K562 (cell line): ENCODE results near the gene FGF12.

Source experiments
- ARID2 ChIP-seq: fragments of 450-650 bp; IDR thresholded peaks from 2 replicates; pipeline ENCODE4 v1.6.1; 2017; ENCODE audit warnings: antibody characterized with exemption, mild to moderate bottlenecking
- ASH1L ChIP-seq: fragments of 450-650 bp; IDR thresholded peaks from 2 replicates; pipeline ENCODE4 v1.6.1; 2018; ENCODE audit warnings: borderline replicate concordance, mild to moderate bottlenecking, low read depth; ENCODE audit not compliant: partially characterized antibody
- MTA2 ChIP-seq: fragments of 450-650 bp; IDR thresholded peaks from 2 replicates; pipeline ENCODE4 v1.6.1; 2016; ENCODE audit warnings: low read depth
- POLR2B ChIP-seq: fragments of 450-650 bp; IDR thresholded peaks from 2 replicates; pipeline ENCODE4 v1.6.1; 2018; ENCODE audit warnings: low read depth; ENCODE audit not compliant: partially characterized antibody
- RFX5 ChIP-seq: IDR thresholded peaks from 2 replicates; pipeline ENCODE4 v1.6.1; 2011; ENCODE audit warnings: low read depth, mild to moderate bottlenecking, improper control_type of control experiment, low read length
- SOX6 ChIP-seq: fragments of 450-650 bp; IDR thresholded peaks from 2 replicates; pipeline ENCODE4 v1.6.1; 2014; ENCODE audit warnings: mild to moderate bottlenecking
- ZKSCAN1 ChIP-seq: fragments of 150-350 bp; IDR thresholded peaks from 2 replicates; pipeline ENCODE4 v1.6.1; 2016; ENCODE audit warnings: low read depth, low read length

GRCh38 chr3:192392986-192393385 is 334.4 kb downstream of the FGF12 start:
- no peak for TF ChIP-seq ARID2
- TF ChIP-seq SOX6: no peak
- TF ChIP-seq RFX5: no peak
- no peak for TF ChIP-seq POLR2B
- no peak for TF ChIP-seq MTA2
- no peak for TF ChIP-seq ZKSCAN1
- no peak for TF ChIP-seq ASH1L
